K562 (cell line): ENCODE measurements around the gene TPGS1. TPM values are rescaled to one million over a fixed set of nuclear protein-coding genes. Genes with fewer than 3 reads are reported as not detected.

Experiments used
- NR3C1 ChIP-seq: sonication (generic); formaldehyde crosslinking; IDR thresholded peaks from 2 replicates; pipeline ENCODE4 v1.8.1; 2022; ENCODE audit warnings: missing genetic modification reagents
- TAF1 ChIP-seq: IDR thresholded peaks from 2 replicates; pipeline ENCODE4 v1.6.1; 2011; ENCODE audit warnings: mild to moderate bottlenecking, low read length, moderate library complexity; ENCODE audit not compliant: insufficient read depth, control insufficient read depth, severe bottlenecking; ENCODE audit errors: extremely low read depth
- TCF7L2 ChIP-seq: fragments of 150-350 bp; IDR thresholded peaks from 2 replicates; pipeline ENCODE4 v1.6.1; 2016; ENCODE audit warnings: low read depth, mild to moderate bottlenecking, low read length, moderate library complexity
- ZNF561 ChIP-seq: fragments of 450-650 bp; formaldehyde crosslinking; conservative IDR thresholded peaks from 2 replicates; pipeline ENCODE4 v1.4.0; 2020; ENCODE audit warnings: mild to moderate bottlenecking, moderate library complexity
- ZZZ3 ChIP-seq: fragments of 450-650 bp; IDR thresholded peaks from 2 replicates; pipeline ENCODE4 v1.6.1; 2016; ENCODE audit warnings: antibody characterized with exemption, mild to moderate bottlenecking, moderate library complexity
- polyA plus RNA-seq, 8 experiments: library from polyadenylated mRNA; depleted of rRNA in 4 of 8; stranded (reverse) in 5 of 8; unstranded in 3 of 8; fragments of >200 nt; fragmentation: Nextera tagmentation in 2 of 8; fragmentation: Illumina TruSeq in 1 of 8; extraction: Ambion mirVana in 2 of 8; extraction: Trizol in 1 of 8; gene quantifications; 2 replicates each; pipeline versions ENCODE4 v1.2.1 to v1.2.3, GENCODE V29; 2011 to 2014; ENCODE audit warnings: inconsistent platforms in 1 of 8, missing spikeins in 1 of 8
- total RNA-seq, 7 experiments: library from RNA; depleted of rRNA in 6 of 7; stranded (reverse); fragments of >200 nt in 6 of 7; fragmentation: Illumina TruSeq in 2 of 7; extraction: Trizol in 2 of 7; gene quantifications; 2 replicates each; pipeline versions ENCODE4 v1.2.1 to v1.2.3, GENCODE V29; 2011 to 2021; ENCODE audit warnings: low replicate concordance in 1 of 7
- TF ChIP-seq, protein P1 (sequence below): IDR thresholded peaks from 2 replicates; pipeline ENCODE4 v1.6.1; 2011; ENCODE audit not compliant: insufficient read length; ENCODE audit errors: extremely low read depth
- TF ChIP-seq, protein P2 (sequence below): fragments of 200-600 bp; sonication (generic); IDR thresholded peaks from one replicate; pipeline ENCODE4 v1.6.1; 2012; ENCODE audit warnings: mild to moderate bottlenecking, low read depth, low read length, inconsistent platforms
- TF ChIP-seq, protein P3 (sequence below): fragments of 450-650 bp; conservative IDR thresholded peaks from 2 replicates; pipeline ENCODE4 v1.6.1; 2016; ENCODE audit warnings: missing genetic modification characterization, low read depth, mild to moderate bottlenecking, control low read depth, missing compliant biosample characterization
- TF ChIP-seq, protein P4 (sequence below), 2 experiments: IDR thresholded peaks in 1 of 2; conservative IDR thresholded peaks in 1 of 2; 2 replicates each; pipeline ENCODE4 v1.6.1; 2016; ENCODE audit warnings: low read depth in 2 of 2, mild to moderate bottlenecking in 1 of 2, missing compliant biosample characterization in 1 of 2, missing genetic modification characterization in 1 of 2, moderate library complexity in 1 of 2

The TPGS1 gene
- total and polyA plus RNA-seq, 9 of the 15 experiments (the other 6 are each of a cell fraction or from before 2014, with no cell fraction given) = 0.30 to 31.6 (median 1.2) TPM; not detected in 2

DNA sequence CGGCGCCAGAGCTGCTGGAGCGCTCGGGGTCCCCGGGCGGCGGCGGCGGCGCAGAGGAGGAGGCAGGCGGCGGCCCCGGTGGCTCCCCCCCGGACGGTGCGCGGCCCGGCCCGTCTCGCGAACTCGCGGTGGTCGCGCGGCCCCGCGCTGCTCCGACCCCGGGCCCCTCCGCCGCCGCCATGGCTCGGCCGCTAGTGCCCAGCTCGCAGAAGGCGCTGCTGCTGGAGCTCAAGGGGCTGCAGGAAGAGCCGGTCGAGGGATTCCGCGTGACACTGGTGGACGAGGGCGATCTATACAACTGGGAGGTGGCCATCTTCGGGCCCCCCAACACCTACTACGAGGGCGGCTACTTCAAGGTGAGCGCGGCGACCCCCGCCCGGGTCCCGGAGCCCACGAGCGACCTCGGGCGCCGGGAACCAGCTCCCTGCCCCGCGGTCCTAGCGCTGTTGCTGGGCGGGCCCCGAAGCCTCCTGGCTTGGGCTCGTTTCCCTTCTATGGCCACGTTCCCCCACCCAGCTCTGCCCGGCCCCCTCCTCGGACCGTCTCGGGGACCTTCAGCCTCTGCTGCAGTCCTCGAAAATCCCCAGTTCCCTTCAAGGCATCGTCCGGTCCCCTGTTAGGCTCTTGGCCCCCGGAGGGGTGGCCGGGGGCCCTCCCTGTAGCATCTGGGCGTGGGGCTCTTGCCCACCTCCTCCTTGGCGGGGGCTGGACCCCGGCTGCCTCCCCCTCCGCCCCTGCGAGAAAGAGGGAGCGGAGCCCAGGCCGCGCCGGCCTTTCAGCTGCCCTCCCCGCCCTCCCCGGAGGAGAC, 24.7 kb downstream of the TPGS1 start, which contains the start of gene CDC34 (continued):
- TF ChIP-seq, protein P1, sequence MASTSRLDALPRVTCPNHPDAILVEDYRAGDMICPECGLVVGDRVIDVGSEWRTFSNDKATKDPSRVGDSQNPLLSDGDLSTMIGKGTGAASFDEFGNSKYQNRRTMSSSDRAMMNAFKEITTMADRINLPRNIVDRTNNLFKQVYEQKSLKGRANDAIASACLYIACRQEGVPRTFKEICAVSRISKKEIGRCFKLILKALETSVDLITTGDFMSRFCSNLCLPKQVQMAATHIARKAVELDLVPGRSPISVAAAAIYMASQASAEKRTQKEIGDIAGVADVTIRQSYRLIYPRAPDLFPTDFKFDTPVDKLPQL = no peak
- TF ChIP-seq, protein P2, sequence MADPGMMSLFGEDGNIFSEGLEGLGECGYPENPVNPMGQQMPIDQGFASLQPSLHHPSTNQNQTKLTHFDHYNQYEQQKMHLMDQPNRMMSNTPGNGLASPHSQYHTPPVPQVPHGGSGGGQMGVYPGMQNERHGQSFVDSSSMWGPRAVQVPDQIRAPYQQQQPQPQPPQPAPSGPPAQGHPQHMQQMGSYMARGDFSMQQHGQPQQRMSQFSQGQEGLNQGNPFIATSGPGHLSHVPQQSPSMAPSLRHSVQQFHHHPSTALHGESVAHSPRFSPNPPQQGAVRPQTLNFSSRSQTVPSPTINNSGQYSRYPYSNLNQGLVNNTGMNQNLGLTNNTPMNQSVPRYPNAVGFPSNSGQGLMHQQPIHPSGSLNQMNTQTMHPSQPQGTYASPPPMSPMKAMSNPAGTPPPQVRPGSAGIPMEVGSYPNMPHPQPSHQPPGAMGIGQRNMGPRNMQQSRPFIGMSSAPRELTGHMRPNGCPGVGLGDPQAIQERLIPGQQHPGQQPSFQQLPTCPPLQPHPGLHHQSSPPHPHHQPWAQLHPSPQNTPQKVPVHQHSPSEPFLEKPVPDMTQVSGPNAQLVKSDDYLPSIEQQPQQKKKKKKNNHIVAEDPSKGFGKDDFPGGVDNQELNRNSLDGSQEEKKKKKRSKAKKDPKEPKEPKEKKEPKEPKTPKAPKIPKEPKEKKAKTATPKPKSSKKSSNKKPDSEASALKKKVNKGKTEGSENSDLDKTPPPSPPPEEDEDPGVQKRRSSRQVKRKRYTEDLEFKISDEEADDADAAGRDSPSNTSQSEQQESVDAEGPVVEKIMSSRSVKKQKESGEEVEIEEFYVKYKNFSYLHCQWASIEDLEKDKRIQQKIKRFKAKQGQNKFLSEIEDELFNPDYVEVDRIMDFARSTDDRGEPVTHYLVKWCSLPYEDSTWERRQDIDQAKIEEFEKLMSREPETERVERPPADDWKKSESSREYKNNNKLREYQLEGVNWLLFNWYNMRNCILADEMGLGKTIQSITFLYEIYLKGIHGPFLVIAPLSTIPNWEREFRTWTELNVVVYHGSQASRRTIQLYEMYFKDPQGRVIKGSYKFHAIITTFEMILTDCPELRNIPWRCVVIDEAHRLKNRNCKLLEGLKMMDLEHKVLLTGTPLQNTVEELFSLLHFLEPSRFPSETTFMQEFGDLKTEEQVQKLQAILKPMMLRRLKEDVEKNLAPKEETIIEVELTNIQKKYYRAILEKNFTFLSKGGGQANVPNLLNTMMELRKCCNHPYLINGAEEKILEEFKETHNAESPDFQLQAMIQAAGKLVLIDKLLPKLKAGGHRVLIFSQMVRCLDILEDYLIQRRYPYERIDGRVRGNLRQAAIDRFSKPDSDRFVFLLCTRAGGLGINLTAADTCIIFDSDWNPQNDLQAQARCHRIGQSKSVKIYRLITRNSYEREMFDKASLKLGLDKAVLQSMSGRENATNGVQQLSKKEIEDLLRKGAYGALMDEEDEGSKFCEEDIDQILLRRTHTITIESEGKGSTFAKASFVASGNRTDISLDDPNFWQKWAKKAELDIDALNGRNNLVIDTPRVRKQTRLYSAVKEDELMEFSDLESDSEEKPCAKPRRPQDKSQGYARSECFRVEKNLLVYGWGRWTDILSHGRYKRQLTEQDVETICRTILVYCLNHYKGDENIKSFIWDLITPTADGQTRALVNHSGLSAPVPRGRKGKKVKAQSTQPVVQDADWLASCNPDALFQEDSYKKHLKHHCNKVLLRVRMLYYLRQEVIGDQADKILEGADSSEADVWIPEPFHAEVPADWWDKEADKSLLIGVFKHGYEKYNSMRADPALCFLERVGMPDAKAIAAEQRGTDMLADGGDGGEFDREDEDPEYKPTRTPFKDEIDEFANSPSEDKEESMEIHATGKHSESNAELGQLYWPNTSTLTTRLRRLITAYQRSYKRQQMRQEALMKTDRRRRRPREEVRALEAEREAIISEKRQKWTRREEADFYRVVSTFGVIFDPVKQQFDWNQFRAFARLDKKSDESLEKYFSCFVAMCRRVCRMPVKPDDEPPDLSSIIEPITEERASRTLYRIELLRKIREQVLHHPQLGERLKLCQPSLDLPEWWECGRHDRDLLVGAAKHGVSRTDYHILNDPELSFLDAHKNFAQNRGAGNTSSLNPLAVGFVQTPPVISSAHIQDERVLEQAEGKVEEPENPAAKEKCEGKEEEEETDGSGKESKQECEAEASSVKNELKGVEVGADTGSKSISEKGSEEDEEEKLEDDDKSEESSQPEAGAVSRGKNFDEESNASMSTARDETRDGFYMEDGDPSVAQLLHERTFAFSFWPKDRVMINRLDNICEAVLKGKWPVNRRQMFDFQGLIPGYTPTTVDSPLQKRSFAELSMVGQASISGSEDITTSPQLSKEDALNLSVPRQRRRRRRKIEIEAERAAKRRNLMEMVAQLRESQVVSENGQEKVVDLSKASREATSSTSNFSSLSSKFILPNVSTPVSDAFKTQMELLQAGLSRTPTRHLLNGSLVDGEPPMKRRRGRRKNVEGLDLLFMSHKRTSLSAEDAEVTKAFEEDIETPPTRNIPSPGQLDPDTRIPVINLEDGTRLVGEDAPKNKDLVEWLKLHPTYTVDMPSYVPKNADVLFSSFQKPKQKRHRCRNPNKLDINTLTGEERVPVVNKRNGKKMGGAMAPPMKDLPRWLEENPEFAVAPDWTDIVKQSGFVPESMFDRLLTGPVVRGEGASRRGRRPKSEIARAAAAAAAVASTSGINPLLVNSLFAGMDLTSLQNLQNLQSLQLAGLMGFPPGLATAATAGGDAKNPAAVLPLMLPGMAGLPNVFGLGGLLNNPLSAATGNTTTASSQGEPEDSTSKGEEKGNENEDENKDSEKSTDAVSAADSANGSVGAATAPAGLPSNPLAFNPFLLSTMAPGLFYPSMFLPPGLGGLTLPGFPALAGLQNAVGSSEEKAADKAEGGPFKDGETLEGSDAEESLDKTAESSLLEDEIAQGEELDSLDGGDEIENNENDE = no peak
- TF ChIP-seq, protein P3, sequence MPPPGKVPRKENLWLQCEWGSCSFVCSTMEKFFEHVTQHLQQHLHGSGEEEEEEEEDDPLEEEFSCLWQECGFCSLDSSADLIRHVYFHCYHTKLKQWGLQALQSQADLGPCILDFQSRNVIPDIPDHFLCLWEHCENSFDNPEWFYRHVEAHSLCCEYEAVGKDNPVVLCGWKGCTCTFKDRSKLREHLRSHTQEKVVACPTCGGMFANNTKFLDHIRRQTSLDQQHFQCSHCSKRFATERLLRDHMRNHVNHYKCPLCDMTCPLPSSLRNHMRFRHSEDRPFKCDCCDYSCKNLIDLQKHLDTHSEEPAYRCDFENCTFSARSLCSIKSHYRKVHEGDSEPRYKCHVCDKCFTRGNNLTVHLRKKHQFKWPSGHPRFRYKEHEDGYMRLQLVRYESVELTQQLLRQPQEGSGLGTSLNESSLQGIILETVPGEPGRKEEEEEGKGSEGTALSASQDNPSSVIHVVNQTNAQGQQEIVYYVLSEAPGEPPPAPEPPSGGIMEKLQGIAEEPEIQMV = no peak
- TF ChIP-seq NR3C1 (CRISPR knock-in tag) = no peak
- TF ChIP-seq, protein P4, sequence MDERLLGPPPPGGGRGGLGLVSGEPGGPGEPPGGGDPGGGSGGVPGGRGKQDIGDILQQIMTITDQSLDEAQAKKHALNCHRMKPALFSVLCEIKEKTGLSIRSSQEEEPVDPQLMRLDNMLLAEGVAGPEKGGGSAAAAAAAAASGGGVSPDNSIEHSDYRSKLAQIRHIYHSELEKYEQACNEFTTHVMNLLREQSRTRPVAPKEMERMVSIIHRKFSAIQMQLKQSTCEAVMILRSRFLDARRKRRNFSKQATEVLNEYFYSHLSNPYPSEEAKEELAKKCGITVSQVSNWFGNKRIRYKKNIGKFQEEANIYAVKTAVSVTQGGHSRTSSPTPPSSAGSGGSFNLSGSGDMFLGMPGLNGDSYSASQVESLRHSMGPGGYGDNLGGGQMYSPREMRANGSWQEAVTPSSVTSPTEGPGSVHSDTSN (CRISPR knock-in tag; IDR thresholded peaks at IDR 0.05; ENCODE audit: low read depth) = no peak
- TF ChIP-seq, protein P4 (tag; conservative IDR thresholded peaks at IDR 0.05; ENCODE audit: low read depth) = no peak
- no peak for TF ChIP-seq TCF7L2
- no peak for TF ChIP-seq ZZZ3
- TF ChIP-seq ZNF561 = no peak
- TF ChIP-seq TAF1 = peak; percentile 26
